Sigmoid colon (tissue), 7 donors: ENCODE measurements around the gene GOPC. TPM values are rescaled to one million over a fixed set of nuclear protein-coding genes. Genes with fewer than 3 reads are reported as not detected.

Experiments
- DNase-seq: peaks from one replicate; pipeline ENCODE4 v3.0.0-alpha.2; 2019
- H3K27ac ChIP-seq, 4 donors: fragments of 200-600 bp; sonication (generic); one replicate each; pipeline ENCODE4 v1.5.1; 2016 to 2019; ENCODE audit warnings: mild to moderate bottlenecking in 1 of 4
- H3K27me3 ChIP-seq, 3 donors: fragments of 200-600 bp; sonication (generic); one replicate each; pipeline ENCODE4 v1.5.1; 2019; ENCODE audit warnings: mild to moderate bottlenecking in 1 of 3
- H3K36me3 ChIP-seq, 4 donors: fragments of 200-600 bp; sonication (generic); one replicate each; pipeline ENCODE4 v1.5.1; 2016 to 2019
- H3K4me1 ChIP-seq, 4 donors: fragments of 200-600 bp; sonication (generic); one replicate each; pipeline ENCODE4 v1.5.1; 2017 to 2019
- H3K4me3 ChIP-seq, 4 donors: fragments of 200-600 bp; sonication (generic); one replicate each; pipeline ENCODE4 v1.5.1; 2017 to 2019; ENCODE audit warnings: mild to moderate bottlenecking in 2 of 4, moderate library complexity in 1 of 4
- H3K9me3 ChIP-seq, 4 donors: fragments of 200-600 bp in 3 of 4; sonication (generic) in 3 of 4; one replicate each; pipeline versions ENCODE4 v1.5.1 to v1.6.1; 2013 to 2019
- CTCF ChIP-seq, 4 experiments: fragments of 450-650 bp in 3 of 4; fragments of 200-600 bp in 1 of 4; IDR thresholded peaks; one replicate each; pipeline ENCODE4 v1.5.1; 2016 to 2019; ENCODE audit warnings: antibody characterized with exemption in 4 of 4, mild to moderate bottlenecking in 3 of 4, moderate library complexity in 2 of 4
- EP300 ChIP-seq, 4 donors: sonication (generic); formaldehyde crosslinking; IDR thresholded peaks; one replicate each; pipeline ENCODE4 v1.6.1; 2017; ENCODE audit warnings: antibody characterized with exemption in 4 of 4
- POLR2A ChIP-seq, 2 donors: fragments of 450-650 bp; IDR thresholded peaks; one replicate each; pipeline ENCODE4 v1.6.1; 2016; ENCODE audit warnings: antibody characterized with exemption in 2 of 2, mild to moderate bottlenecking in 2 of 2, moderate library complexity in 2 of 2
- POLR2AphosphoS5 ChIP-seq, 4 donors: sonication (generic); formaldehyde crosslinking; IDR thresholded peaks; one replicate each; pipeline ENCODE4 v1.6.1; 2017; ENCODE audit warnings: antibody characterized with exemption in 4 of 4
- WGBS, 2 donors: extraction: QIAGEN DNeasy Blood & Tissue Kit; methylation state at CpG; one replicate each; pipeline ENCODE4 v1.1.7; 2013; 5-methylcytosine and 5-hydroxymethylcytosine counted together
- intact Hi-C: fragments of 100-400 bp; cut with DNase I; formaldehyde crosslinking; loops from one replicate; pipeline ENCODE4 v1.15.1; 2023
- polyA plus RNA-seq, 3 donors: library from polyadenylated mRNA; stranded (reverse); fragments of 200-250 nt; gene quantifications; one replicate each; pipeline ENCODE4 v1.2.3, GENCODE V29; 2013
- total RNA-seq, 4 donors: library from RNA; depleted of rRNA; stranded (reverse); fragments of >200 nt; gene quantifications; one replicate each; pipeline ENCODE4 v1.1.0, GENCODE V29; 2016
- donor health status: healthy with polysubstance abuse.
- donor health status: Bipolar disorder and iron deficiency.
- donor health status: healthy.

The GOPC gene
- total and polyA plus RNA-seq, 7 donors, result 14.8 to 28.1 (median 26.0) TPM

- no peak overlapping the region for H3K27ac ChIP-seq
Observed at GRCh38 chr6:117544716-117545115, 57.6 kb downstream of the GOPC start.

GRCh38 chr6:117542493-117542892 lies 59.8 kb downstream of the GOPC start:
- no peaks in the 10 kb centered on the region for H3K27me3 ChIP-seq
- no peaks in the 10 kb centered on the region for H3K9me3 ChIP-seq
- peaks cover 0 to 3% (median 0%) of the 10 kb centered on the region in 4 donors for H3K36me3 ChIP-seq
- H3K4me3 ChIP-seq, result no peak overlapping the region
- H3K27ac ChIP-seq, result no peak overlapping the region
- intact Hi-C loops, result no loop called here
- WGBS, 2 donors, result 92 to 95% methylated on average over 3 of the region's 3 CpGs
- TF ChIP-seq POLR2AphosphoS5 (IDR thresholded peaks at IDR 0.05), result no peak
- no peak for TF ChIP-seq EP300 (IDR thresholded peaks at IDR 0.05)
- no peak for TF ChIP-seq CTCF (IDR thresholded peaks at IDR 0.05)
- TF ChIP-seq POLR2A (IDR thresholded peaks at IDR 0.05), result no peak
- DNase-seq, result no peak
- peaks cover 0 to 1% (median 0%) of the 10 kb centered on the region in 4 donors for H3K4me1 ChIP-seq

More at GRCh38 chr6:117544716-117545115, 57.6 kb downstream of the GOPC start:
- no peak for DNase-seq
- Histone ChIP-seq H3K9me3 (no peaks in the 10 kb centered on the region), H3K4me1 (peaks cover 0 to 17% (median 9%) of the 10 kb centered on the region in 4 donors), H3K27me3 (no peaks in the 10 kb centered on the region), H3K36me3 (peaks cover 0 to 3% (median 0%) of the 10 kb centered on the region in 4 donors), H3K4me3 (no peak overlapping the region)
- WGBS, 2 donors, result 71 to 79% methylated on average over 3 of the region's 3 CpGs
- intact Hi-C loops, result loop anchor here (5.0 kb wide), 1 partner anchor 62 kb away; the partner anchor contains the start of gene DCBLD1
- no peak for TF ChIP-seq EP300 (IDR thresholded peaks at IDR 0.05)

GRCh38 chr6:117540670-117541069 lies 61.6 kb downstream of the GOPC start:
- H3K27me3 ChIP-seq, result no peaks in the 10 kb centered on the region
- no peak for DNase-seq
- intact Hi-C loops, result no loop called here
- TF ChIP-seq POLR2A (IDR thresholded peaks at IDR 0.05) (no peak), CTCF (IDR thresholded peaks at IDR 0.05) (no peak), EP300 (IDR thresholded peaks at IDR 0.05) (no peak), POLR2AphosphoS5 (IDR thresholded peaks at IDR 0.05) (no peak)
- no peaks in the 10 kb centered on the region for H3K9me3 ChIP-seq
- peaks cover 0 to 3% (median 0%) of the 10 kb centered on the region in 4 donors for H3K36me3 ChIP-seq
- no peak overlapping the region for H3K4me3 ChIP-seq
- WGBS, 2 donors, result 97% methylated on average over 8 of the region's 8 CpGs
- no peak overlapping the region for H3K27ac ChIP-seq
- no peaks in the 10 kb centered on the region for H3K4me1 ChIP-seq

- WGBS, 2 donors, result 76 to 89% methylated on average over 9 of the region's 9 CpGs
- Histone ChIP-seq H3K4me1 (no peaks in the 10 kb centered on the region), H3K27ac (no peak overlapping the region), H3K4me3 (no peak overlapping the region), H3K27me3 (no peaks in the 10 kb centered on the region), H3K36me3 (peaks cover 0 to 3% (median 0%) of the 10 kb centered on the region in 4 donors), H3K9me3 (no peaks in the 10 kb centered on the region)
- DNase-seq, result no peak
- intact Hi-C loops, result no loop called here
- TF ChIP-seq EP300 (IDR thresholded peaks at IDR 0.05), result no peak
- TF ChIP-seq POLR2A (IDR thresholded peaks at IDR 0.05), result no peak
- TF ChIP-seq POLR2AphosphoS5 (IDR thresholded peaks at IDR 0.05), result no peak
- no peak for TF ChIP-seq CTCF (IDR thresholded peaks at IDR 0.05)
Observed at GRCh38 chr6:117538615-117539014, 63.7 kb downstream of the GOPC start.

GRCh38 chr6:117536317-117536716 lies 66.0 kb downstream of the GOPC start:
- no peak overlapping the region for H3K27ac ChIP-seq
- peaks cover 0 to 3% (median 0%) of the 10 kb centered on the region in 4 donors for H3K36me3 ChIP-seq
- no peak for DNase-seq
- intact Hi-C loops, result no loop called here
- H3K9me3 ChIP-seq, result no peaks in the 10 kb centered on the region
- TF ChIP-seq EP300 (IDR thresholded peaks at IDR 0.05) (no peak), POLR2AphosphoS5 (IDR thresholded peaks at IDR 0.05) (no peak), CTCF (IDR thresholded peaks at IDR 0.05) (no peak), POLR2A (IDR thresholded peaks at IDR 0.05) (no peak)
- no peak overlapping the region for H3K4me3 ChIP-seq
- no peaks in the 10 kb centered on the region for H3K4me1 ChIP-seq
- H3K27me3 ChIP-seq, result no peaks in the 10 kb centered on the region
- 90 to 97% methylated on average over 4 of the region's 4 CpGs for WGBS, 2 donors
